A549 treated with GW870086 at 1 μM for 4 hours (cell line): ENCODE data around the gene SAMD7. TPM values are rescaled to one million over a fixed set of nuclear protein-coding genes. Genes with fewer than 3 reads are reported as not detected.

Source experiments
- total RNA-seq: library from RNA; stranded (reverse); fragments of 200-300 nt; extraction: Qiagen RNA extraction; gene quantifications from 5 replicates; pipeline ENCODE4 v1.2.3, GENCODE V29; 2022; ENCODE audit warnings: low read depth

SAMD7 gene, protein sequence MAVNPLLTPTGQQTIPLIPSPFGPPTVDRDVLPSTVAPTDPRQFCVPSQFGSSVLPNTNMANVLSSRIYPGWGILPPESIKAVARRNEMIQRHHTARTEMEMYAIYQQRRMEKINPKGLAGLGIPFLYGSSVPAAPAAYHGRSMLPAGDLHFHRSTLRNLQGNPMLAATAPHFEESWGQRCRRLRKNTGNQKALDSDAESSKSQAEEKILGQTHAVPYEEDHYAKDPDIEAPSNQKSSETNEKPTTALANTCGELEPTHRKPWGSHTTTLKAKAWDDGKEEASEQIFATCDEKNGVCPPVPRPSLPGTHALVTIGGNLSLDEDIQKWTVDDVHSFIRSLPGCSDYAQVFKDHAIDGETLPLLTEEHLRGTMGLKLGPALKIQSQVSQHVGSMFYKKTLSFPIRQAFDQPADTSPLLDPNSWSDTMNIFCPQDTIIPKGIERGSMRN
- total RNA-seq = not detected in 5 replicates

DNA sequence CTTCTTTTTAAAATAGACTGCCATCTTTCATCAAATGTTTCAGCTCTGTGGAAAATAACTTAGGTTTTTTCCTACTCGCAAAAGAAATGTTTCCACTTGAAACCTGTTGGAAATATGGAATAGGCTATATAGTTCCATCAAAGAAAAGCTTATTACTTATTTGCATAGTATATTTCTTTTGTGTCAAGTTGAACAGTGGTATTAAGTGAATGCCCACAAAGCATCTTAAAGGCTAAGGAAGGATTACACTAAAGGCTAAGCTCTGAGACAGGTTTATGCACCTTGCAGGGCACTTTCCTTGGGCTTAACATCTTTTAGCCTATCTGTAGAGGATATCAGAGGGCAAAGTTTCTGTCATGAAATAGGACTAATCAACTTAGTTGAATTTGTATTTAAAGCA lies at the start of gene SAMD7:
Gene SAMD7 (plus strand): TSS at position 301 of the 400 bp plus-strand sequence. CDS start 7,927 bp downstream, outside the sequence.

DNA sequence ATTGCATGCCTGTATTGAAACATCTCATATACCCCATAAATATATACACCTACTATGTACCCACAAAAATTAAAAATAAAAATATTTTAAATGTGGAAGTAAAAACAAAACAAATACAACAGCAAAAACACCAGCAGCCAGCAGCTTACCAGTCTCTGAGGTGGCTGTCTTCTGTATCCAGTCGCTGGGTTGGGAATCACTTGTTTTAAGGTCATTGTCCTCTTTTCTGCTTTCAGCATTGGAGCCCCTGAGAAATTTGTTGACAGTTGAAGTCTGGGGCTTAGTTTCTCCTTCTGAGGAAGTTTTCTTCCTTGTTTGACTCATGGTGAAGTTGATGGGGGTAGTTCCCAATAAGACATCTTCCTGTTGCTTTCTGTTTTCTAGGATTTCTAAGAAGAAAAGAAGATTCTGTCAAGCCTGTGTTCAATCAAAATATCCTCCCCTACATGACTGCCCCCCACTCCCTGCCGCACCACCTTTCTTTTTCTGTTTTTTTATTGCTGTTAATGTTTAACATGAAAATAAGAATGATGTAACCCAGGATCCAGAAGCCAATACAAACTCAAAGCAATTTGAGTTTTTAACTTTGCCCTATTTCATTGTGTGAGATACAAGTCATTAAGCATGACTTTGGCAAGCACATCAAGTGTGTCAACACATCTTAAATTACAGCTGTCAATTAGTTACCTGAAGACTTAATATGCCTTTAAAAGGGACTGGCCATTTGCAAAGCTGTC lies 41.7 kb upstream of the SAMD7 start, which contains the start of gene LRRC31:
Gene LRRC31 (minus strand): TSS at position 452 of the 737 bp plus-strand sequence. CDS start 128 bp downstream, at position 324.

DNA sequence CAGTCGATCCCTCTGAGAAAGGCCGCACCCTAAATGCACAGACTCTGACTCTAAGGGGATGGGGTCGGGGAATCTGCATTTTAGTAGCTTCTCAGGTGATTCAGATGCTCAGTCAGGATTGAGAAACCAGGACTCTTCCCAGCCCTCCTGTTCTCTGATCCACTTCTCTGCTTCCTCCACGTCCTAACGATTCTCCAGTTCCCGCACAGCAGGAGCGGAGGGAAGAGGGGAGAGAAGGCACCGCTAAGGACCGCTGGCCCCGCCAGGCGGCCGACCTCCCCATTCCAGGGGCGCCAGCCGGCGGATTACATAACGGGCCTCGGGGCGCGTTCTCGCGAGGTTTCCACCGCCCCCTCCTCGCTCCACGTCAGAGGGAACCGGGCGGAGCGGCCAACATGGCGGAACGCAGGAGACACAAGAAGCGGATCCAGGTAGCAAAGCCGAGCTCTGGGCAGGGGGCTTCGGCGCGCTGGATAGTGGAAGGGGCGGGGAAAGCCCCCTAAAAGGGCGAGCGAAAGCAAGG lies 55.1 kb downstream of the SAMD7 start, which contains the start of gene SEC62:
Gene SEC62 (plus strand): TSS at position 380 of the 523 bp plus-strand sequence. CDS start 16 bp downstream, at position 396.

Other genes with a start within 250 kb of the SAMD7 start
- gene MECOM, start 247.9 kb upstream of the SAMD7 start, total RNA-seq = 0.05 to 0.17 TPM in 2 of 5 replicates, not detected in the others
- gene TERC, start 146.5 kb upstream of the SAMD7 start, total RNA-seq = not detected in 5 replicates
- gene ACTRT3, start 142.0 kb upstream of the SAMD7 start, total RNA-seq = 2.4 to 3.4 TPM (median 3.1 TPM) in 5 replicates
- 8.5 to 10.9 TPM (median 9.1 TPM) in 5 replicates for gene MYNN, start 138.2 kb upstream of the SAMD7 start, total RNA-seq
- gene LRRIQ4, start 98.7 kb upstream of the SAMD7 start, total RNA-seq = not detected in 5 replicates
- not detected in 5 replicates for gene LRRC34, start 98.7 kb upstream of the SAMD7 start, total RNA-seq
- gene LRRC31, start 41.6 kb upstream of the SAMD7 start, total RNA-seq = not detected in 5 replicates
- 78.0 to 126 TPM (median 87.7 TPM) in 5 replicates for gene SEC62, start 55.2 kb downstream of the SAMD7 start, total RNA-seq
- gene GPR160, start 126.4 kb downstream of the SAMD7 start, total RNA-seq = 1.2 to 2.1 TPM (median 1.6 TPM) in 5 replicates